ENCODE measurements around the gene GRN.
A peak's percentile ranks its signal among the peaks of the same experiment; 100 is the strongest.

The GRN gene

DNA sequence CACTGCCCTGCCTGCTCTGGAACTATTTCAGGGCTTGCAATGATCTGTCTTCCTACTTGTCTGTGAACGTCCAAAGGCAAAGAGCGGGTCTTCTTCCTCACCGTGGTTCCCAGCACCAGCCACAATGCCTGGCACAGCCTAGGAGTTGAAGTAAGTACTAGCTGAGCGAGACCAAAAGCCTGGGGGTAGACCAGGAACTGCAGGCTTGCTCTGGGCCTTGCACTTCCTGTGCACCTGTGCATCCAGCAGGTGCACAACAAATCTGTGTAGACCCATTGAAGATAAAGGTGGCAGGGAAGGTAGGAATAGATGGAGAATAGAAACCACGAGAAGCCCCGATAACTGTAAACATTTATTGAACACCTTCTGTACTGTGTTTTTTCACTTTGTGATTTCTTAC, 13.9 kb downstream of the GRN start:
- Histone ChIP-seq H3K4me2 (ENCODE audit: low read length) (peak overlapping the region; percentile 30), H4K20me1 (ENCODE audit: control insufficient read depth, insufficient read depth, low read depth, low read length) (no peaks in the 10 kb centered on the region), H3K36me3 (ENCODE audit: control insufficient read depth, low read length) (no peaks in the 10 kb centered on the region), H3K27me3 (ENCODE audit: control insufficient read depth, low read length) (peaks cover 26% of the 10 kb centered on the region), H3K27ac (ENCODE audit: low read depth, low read length) (no peak overlapping the region), H3K4me3 (ENCODE audit: low read length) (no peak overlapping the region), H3K9me3 (ENCODE audit: control insufficient read depth, insufficient read depth, low read length) (no peaks in the 10 kb centered on the region), H3F3A (ENCODE audit: control insufficient read depth, insufficient read depth) (no peaks in the 10 kb centered on the region), H3K9me2 (replicated peaks; ENCODE audit: control insufficient read depth, low read length) (no peaks in the 10 kb centered on the region), H3K4me1 (ENCODE audit: control insufficient read depth, low read length) (peaks cover 52% of the 10 kb centered on the region), H3K79me2 (ENCODE audit: control insufficient read depth, low read length) (no peaks in the 10 kb centered on the region)
- no peak for TF ChIP-seq EZH2phosphoT487 (IDR thresholded peaks at IDR 0.05; ENCODE audit: borderline replicate concordance, low read length)
- TF ChIP-seq, protein P1, sequence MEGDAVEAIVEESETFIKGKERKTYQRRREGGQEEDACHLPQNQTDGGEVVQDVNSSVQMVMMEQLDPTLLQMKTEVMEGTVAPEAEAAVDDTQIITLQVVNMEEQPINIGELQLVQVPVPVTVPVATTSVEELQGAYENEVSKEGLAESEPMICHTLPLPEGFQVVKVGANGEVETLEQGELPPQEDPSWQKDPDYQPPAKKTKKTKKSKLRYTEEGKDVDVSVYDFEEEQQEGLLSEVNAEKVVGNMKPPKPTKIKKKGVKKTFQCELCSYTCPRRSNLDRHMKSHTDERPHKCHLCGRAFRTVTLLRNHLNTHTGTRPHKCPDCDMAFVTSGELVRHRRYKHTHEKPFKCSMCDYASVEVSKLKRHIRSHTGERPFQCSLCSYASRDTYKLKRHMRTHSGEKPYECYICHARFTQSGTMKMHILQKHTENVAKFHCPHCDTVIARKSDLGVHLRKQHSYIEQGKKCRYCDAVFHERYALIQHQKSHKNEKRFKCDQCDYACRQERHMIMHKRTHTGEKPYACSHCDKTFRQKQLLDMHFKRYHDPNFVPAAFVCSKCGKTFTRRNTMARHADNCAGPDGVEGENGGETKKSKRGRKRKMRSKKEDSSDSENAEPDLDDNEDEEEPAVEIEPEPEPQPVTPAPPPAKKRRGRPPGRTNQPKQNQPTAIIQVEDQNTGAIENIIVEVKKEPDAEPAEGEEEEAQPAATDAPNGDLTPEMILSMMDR (IDR thresholded peaks at IDR 0.05; ENCODE audit: low read depth, low read length, poor library complexity, severe bottlenecking), result no peak

DNA sequence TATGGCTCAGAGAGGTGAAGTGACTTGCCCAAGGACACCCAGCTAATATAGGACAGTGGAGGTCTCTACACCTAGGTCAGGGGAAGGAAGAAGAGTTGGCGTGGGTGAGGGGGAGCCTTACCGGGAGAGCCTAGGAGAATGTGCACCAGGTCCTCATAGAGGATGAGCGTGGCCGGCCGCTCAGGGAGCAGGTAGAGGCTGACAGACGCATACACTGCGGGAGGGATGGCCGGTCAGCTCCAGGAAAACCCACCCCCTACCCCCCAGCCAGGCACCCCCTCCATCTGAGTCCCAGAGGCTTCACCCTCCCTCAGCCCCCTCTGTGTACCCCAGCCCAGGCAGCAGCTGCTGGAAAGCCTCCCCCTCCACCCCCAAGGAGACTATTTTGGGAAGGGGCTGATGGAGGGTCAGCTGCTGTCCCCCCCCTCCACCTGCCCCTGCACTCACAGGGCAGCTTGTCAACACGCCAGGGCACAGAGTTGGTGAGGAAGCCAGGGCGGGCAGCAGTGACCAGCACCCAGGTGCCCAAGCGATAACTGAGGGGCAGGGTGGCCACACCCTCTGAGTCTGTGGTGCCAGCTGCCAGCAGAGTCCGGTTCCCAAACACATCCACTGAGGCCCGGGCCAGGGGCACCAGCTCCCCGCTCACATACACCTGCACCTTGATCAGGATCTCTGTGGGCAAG, 14.5 kb downstream of the GRN start:
- Histone ChIP-seq H3F3A (ENCODE audit: control insufficient read depth, insufficient read depth) (no peaks in the 10 kb centered on the region), H4K20me1 (ENCODE audit: control insufficient read depth, insufficient read depth, low read depth, low read length) (no peaks in the 10 kb centered on the region), H3K4me2 (ENCODE audit: low read length) (peak overlapping the region; percentile 30; the same call in 1 of the 2 replicates), H3K9me2 (replicated peaks; ENCODE audit: control insufficient read depth, low read length) (no peaks in the 10 kb centered on the region), H3K27ac (ENCODE audit: low read depth, low read length) (no peak overlapping the region), H3K36me3 (ENCODE audit: control insufficient read depth, low read length) (no peaks in the 10 kb centered on the region), H3K4me3 (ENCODE audit: low read length) (no peak overlapping the region), H3K9me3 (ENCODE audit: control insufficient read depth, insufficient read depth, low read length) (no peaks in the 10 kb centered on the region), H3K79me2 (ENCODE audit: control insufficient read depth, low read length) (no peaks in the 10 kb centered on the region), H3K4me1 (ENCODE audit: control insufficient read depth, low read length) (peaks cover 54% of the 10 kb centered on the region), H3K27me3 (ENCODE audit: control insufficient read depth, low read length) (peaks cover 29% of the 10 kb centered on the region)
- TF ChIP-seq EZH2phosphoT487 (IDR thresholded peaks at IDR 0.05; ENCODE audit: borderline replicate concordance, low read length), result no peak
- TF ChIP-seq, protein P1 (IDR thresholded peaks at IDR 0.05; ENCODE audit: low read depth, low read length, poor library complexity, severe bottlenecking), result no peak

DNA sequence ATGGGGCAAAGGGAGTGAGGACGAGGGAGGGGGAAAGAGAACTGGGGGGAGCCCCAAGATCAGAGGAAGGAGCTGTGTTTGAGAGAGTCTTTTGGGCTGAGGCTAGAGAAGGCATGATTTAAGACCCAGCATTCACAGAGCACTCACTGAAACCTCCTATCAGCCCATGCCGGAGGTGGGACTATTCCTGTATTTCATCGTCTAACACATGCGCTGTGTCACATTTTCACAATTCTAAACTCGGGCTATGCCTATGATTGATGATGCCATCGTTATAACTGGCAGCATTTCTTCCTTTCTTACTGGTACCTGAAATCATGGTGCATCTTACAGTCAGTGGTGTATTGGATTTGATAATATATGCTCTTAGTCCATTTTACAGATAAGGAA, 15.0 kb downstream of the GRN start:
- no peaks in the 10 kb centered on the region for H3F3A ChIP-seq (ENCODE audit: control insufficient read depth, insufficient read depth)
- H3K4me1 ChIP-seq (ENCODE audit: control insufficient read depth, low read length), result peaks cover 54% of the 10 kb centered on the region
- TF ChIP-seq, protein P1 (IDR thresholded peaks at IDR 0.05; ENCODE audit: low read depth, low read length, poor library complexity, severe bottlenecking), result no peak
- no peak for TF ChIP-seq EZH2phosphoT487 (IDR thresholded peaks at IDR 0.05; ENCODE audit: borderline replicate concordance, low read length)
- no peak overlapping the region for H3K4me3 ChIP-seq (ENCODE audit: low read length)
- H3K4me2 ChIP-seq (ENCODE audit: low read length), result no peak overlapping the region
- H3K27me3 ChIP-seq (ENCODE audit: control insufficient read depth, low read length), result peaks cover 32% of the 10 kb centered on the region
- no peaks in the 10 kb centered on the region for H3K79me2 ChIP-seq (ENCODE audit: control insufficient read depth, low read length)
- no peaks in the 10 kb centered on the region for H3K9me3 ChIP-seq (ENCODE audit: control insufficient read depth, insufficient read depth, low read length)
- H4K20me1 ChIP-seq (ENCODE audit: control insufficient read depth, insufficient read depth, low read depth, low read length), result no peaks in the 10 kb centered on the region
- no peak overlapping the region for H3K27ac ChIP-seq (ENCODE audit: low read depth, low read length)
- no peaks in the 10 kb centered on the region for H3K36me3 ChIP-seq (ENCODE audit: control insufficient read depth, low read length)
- no peaks in the 10 kb centered on the region for H3K9me2 ChIP-seq (replicated peaks; ENCODE audit: control insufficient read depth, low read length)
